Measurements from ENCODE around the gene AGBL4. TPM values are rescaled to one million over a fixed set of nuclear protein-coding genes. Genes with fewer than 3 reads are reported as not detected.

Gene AGBL4
- total RNA-seq, 1 experiment from 2014 or later, result 0.33 TPM

GRCh38 chr1:48691429-48692001, 1332.2 kb downstream of the AGBL4 start:
- ATAC-seq (no peak), DNase-seq (no peak)
- intact Hi-C loops (cut with micrococcal nuclease), result no loop called here
- Histone ChIP-seq H4K20me1 (ENCODE audit: low read length) (no peaks in the 10 kb centered on the region), H3K79me2 (ENCODE audit: low read length) (no peaks in the 10 kb centered on the region), H3K9me3 (ENCODE audit: low read length) (no peaks in the 10 kb centered on the region), H3K36me3 (ENCODE audit: low read depth, low read length) (no peaks in the 10 kb centered on the region), H2AFZ (ENCODE audit: low read length) (no peak overlapping the region), H3K27me3 (ENCODE audit: low read length) (peaks cover 23% of the 10 kb centered on the region), H3K9ac (ENCODE audit: low read length) (no peak overlapping the region), H3K4me3 (ENCODE audit: low read length) (no peak overlapping the region), H3K27ac (ENCODE audit: low read length) (no peak overlapping the region), H3K4me2 (ENCODE audit: low read length) (no peak overlapping the region), H3F3A (ENCODE audit: low read length, unreplicated experiment) (no peaks in the 10 kb centered on the region), H3K9me2 (replicated peaks; ENCODE audit: low read length) (no peaks in the 10 kb centered on the region), H3K4me1 (ENCODE audit: insufficient read depth, low read length) (peaks cover 8% of the 10 kb centered on the region)
- BruUV-seq (replicated peaks), result no TSS peak
- TF ChIP-seq EZH2phosphoT487 (IDR thresholded peaks at IDR 0.05; ENCODE audit: borderline replicate concordance, low read length) (no peak), CTCF (conservative IDR thresholded peaks at IDR 0.05; ENCODE audit: low read depth, low read length) (no peak), EZH2 (IDR thresholded peaks at IDR 0.05; ENCODE audit: low read length, unreplicated experiment) (no peak)
- POLR2A ChIA-PET (ENCODE audit: unreplicated experiment), result no interaction called here
- CTCF ChIA-PET, result no interaction called here

DNA sequence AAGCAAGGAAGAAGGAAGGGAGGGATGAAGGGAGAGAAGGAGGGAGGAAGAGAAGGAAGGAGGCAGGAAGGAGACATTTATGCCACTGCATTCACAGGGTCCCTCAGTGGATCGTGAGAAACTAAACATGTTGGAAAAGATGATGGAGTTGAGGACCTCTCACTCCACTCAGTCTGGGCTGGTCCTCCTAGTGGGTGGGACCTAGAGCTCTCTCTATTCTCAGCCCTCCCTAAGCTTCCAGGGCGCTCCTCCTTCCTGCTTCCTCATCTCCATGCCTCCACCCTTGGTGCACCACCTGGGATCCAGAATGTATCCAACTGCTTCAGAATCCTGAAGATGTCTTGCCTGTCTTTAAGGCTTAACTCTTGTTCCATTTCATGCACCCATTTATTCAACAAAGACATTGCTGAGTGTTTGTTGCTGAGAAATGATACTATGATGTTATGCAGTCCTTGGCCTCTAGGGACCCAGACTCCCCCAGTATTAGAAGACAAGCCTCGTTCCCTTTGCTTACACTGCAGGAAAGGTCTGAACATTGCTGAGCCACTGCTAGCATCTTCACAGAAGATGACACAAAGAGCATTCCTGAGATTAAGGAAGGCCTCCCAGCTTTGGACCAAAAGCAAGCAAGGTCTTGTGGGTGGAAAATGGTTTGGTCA, 1335.5 kb downstream of the AGBL4 start:
- H2AFZ ChIP-seq (ENCODE audit: low read length), result no peak overlapping the region
- peak; percentile 71 for ATAC-seq
- POLR2A ChIA-PET (ENCODE audit: unreplicated experiment), result no interaction called here

More for the DNA sequence above, 1335.5 kb downstream of the AGBL4 start:
- Histone ChIP-seq H3K9ac (ENCODE audit: low read length) (no peak overlapping the region), H3F3A (ENCODE audit: low read length, unreplicated experiment) (no peaks in the 10 kb centered on the region), H3K9me3 (ENCODE audit: low read length) (no peaks in the 10 kb centered on the region), H3K27ac (ENCODE audit: low read length) (no peak overlapping the region), H3K4me1 (ENCODE audit: insufficient read depth, low read length) (no peaks in the 10 kb centered on the region), H3K4me2 (ENCODE audit: low read length) (no peak overlapping the region), H3K4me3 (ENCODE audit: low read length) (no peak overlapping the region), H3K79me2 (ENCODE audit: low read length) (no peaks in the 10 kb centered on the region), H3K36me3 (ENCODE audit: low read depth, low read length) (no peaks in the 10 kb centered on the region), H3K27me3 (ENCODE audit: low read length) (peaks cover 27% of the 10 kb centered on the region), H3K9me2 (replicated peaks; ENCODE audit: low read length) (no peaks in the 10 kb centered on the region), H4K20me1 (ENCODE audit: low read length) (no peaks in the 10 kb centered on the region)
- TF ChIP-seq EZH2phosphoT487 (IDR thresholded peaks at IDR 0.05; ENCODE audit: borderline replicate concordance, low read length) (no peak), CTCF (conservative IDR thresholded peaks at IDR 0.05; ENCODE audit: low read depth, low read length) (peak; percentile 57)
- intact Hi-C loops (cut with micrococcal nuclease), result no loop called here
- BruUV-seq (replicated peaks), result no TSS peak
- peak; percentile 29 for DNase-seq
- CTCF ChIA-PET, result interaction anchor here (1.3 kb wide), 1 partner anchor 129 kb away, joined by 5 read pairs; no protein-coding TSS in a partner anchor
